H1 (cell line): ENCODE data around the gene SPOP. TPM values are rescaled to one million over a fixed set of nuclear protein-coding genes. Genes with fewer than 3 reads are reported as not detected.

Source experiments
- CTCF ChIA-PET: fragments of 300-600 bp; sonication (Branson Sonifier 250); formaldehyde crosslinking; loops from one replicate; lab custom pipeline; 2021; ENCODE audit not compliant: partially characterized antibody; lab: Charles Lee
- POLR2A ChIA-PET: fragments of 300-600 bp; sonication (Branson Sonifier 250); formaldehyde crosslinking; loops from one replicate; lab custom pipeline; 2021; ENCODE audit warnings: inconsistent platforms; ENCODE audit not compliant: partially characterized antibody; lab: Charles Lee
- DNase-seq, 2 experiments: peaks; one replicate each; pipeline versions ENCODE4 v3.0.0 to v3.0.0-alpha.2; 2010 to 2022; ENCODE audit warnings: low spot score in 2 of 2, low read depth in 1 of 2, mixed read lengths in 1 of 2
- FAIRE-seq: peaks from 2 replicates; lab custom pipeline; 2011; peaks lifted over from hg19 to GRCh38; lab: Jason Lieb, UNC
- H2AFZ ChIP-seq: 2 replicates; pipeline ENCODE4 v1.8.1; 2012; ENCODE audit warnings: low read length, inconsistent platforms
- H2AK5ac ChIP-seq: 2 replicates; pipeline ENCODE4 v1.6.1; 2013; ENCODE audit warnings: low read depth, low read length
- H2BK120ac ChIP-seq: replicated peaks from 2 replicates; pipeline ENCODE3; 2013; ENCODE audit warnings: low read depth, low read length, inconsistent platforms
- H2BK12ac ChIP-seq: 2 replicates; pipeline ENCODE4 v1.6.1; 2013; ENCODE audit warnings: low read depth, low read length
- H2BK15ac ChIP-seq: 2 replicates; pipeline ENCODE4 v1.6.1; 2013; ENCODE audit warnings: low read length
- H2BK20ac ChIP-seq: 2 replicates; pipeline ENCODE4 v1.6.1; 2013; ENCODE audit warnings: low read length
- H2BK5ac ChIP-seq: 2 replicates; pipeline ENCODE4 v1.6.1; 2013; ENCODE audit warnings: low read depth, low read length
- H3K14ac ChIP-seq: 2 replicates; pipeline ENCODE4 v1.6.1; 2013; ENCODE audit warnings: inconsistent platforms; ENCODE audit not compliant: insufficient read length
- H3K18ac ChIP-seq: 2 replicates; pipeline ENCODE4 v1.6.1; 2013; ENCODE audit warnings: low read length; ENCODE audit errors: extremely low read depth
- H3K23ac ChIP-seq: 2 replicates; pipeline ENCODE4 v1.6.1; 2013; ENCODE audit warnings: inconsistent platforms; ENCODE audit not compliant: insufficient read length
- H3K23me2 ChIP-seq: 2 replicates; pipeline ENCODE4 v1.6.1; 2013; ENCODE audit warnings: low read depth, low read length
- H3K27ac ChIP-seq: 2 replicates; pipeline ENCODE4 v1.6.1; 2011; ENCODE audit warnings: low read depth, low read length, inconsistent platforms
- H3K27me3 ChIP-seq, 4 experiments: replicated peaks in 1 of 4; 1 replicate in 1 of 4; 2 replicates in 3 of 4; pipeline versions ENCODE4 v1.6.1 to v1.8.1; 2011 to 2013; ENCODE audit warnings: low read length in 3 of 4, mild to moderate bottlenecking in 3 of 4, inconsistent platforms in 2 of 4, mixed read lengths in 2 of 4, moderate library complexity in 1 of 4; ENCODE audit not compliant: control insufficient read depth in 3 of 4, insufficient read depth in 3 of 4; ENCODE audit errors: extremely low read depth in 1 of 4
- H3K36me3 ChIP-seq, 4 experiments: 2 replicates each; pipeline versions ENCODE4 v1.6.1 to v1.8.1; 2011 to 2013; ENCODE audit warnings: mild to moderate bottlenecking in 4 of 4, low read length in 3 of 4, moderate library complexity in 2 of 4, control low read depth in 1 of 4, inconsistent platforms in 1 of 4; ENCODE audit not compliant: insufficient read depth in 4 of 4, control insufficient read depth in 2 of 4
- H3K4ac ChIP-seq: replicated peaks from 2 replicates; pipeline ENCODE3; 2013; ENCODE audit warnings: low read length, low read depth, mixed read lengths, inconsistent platforms; ENCODE audit not compliant: insufficient read length
- H3K4me1 ChIP-seq, 4 experiments: replicated peaks in 1 of 4; 1 replicate in 1 of 4; 2 replicates in 3 of 4; pipeline versions ENCODE4 v1.6.1 to v1.8.1; 2011 to 2013; ENCODE audit warnings: low read length in 3 of 4, inconsistent platforms in 2 of 4, mixed read lengths in 1 of 4; ENCODE audit not compliant: insufficient read depth in 4 of 4, control insufficient read depth in 3 of 4
- H3K4me2 ChIP-seq, 2 experiments: 2 replicates each; pipeline versions ENCODE4 v1.6.1 to v1.8.1; 2011 to 2013; ENCODE audit warnings: low read depth in 2 of 2, low read length in 2 of 2, control low read depth in 1 of 2, inconsistent platforms in 1 of 2, mild to moderate bottlenecking in 1 of 2; ENCODE audit not compliant: insufficient read depth in 1 of 2
- H3K4me3 ChIP-seq, 4 experiments: fragments of 200-600, 300-600 bp in 1 of 4; sonication (generic), shearing (Covaris generic), sonication (Bioruptor Twin) in 1 of 4; 2 replicates each; pipeline versions ENCODE4 v1.5.1 to v1.8.1; 2011 to 2016; ENCODE audit warnings: low read length in 4 of 4, low read depth in 3 of 4, control low read depth in 2 of 4, inconsistent platforms in 2 of 4, mild to moderate bottlenecking in 2 of 4, mixed read lengths in 1 of 4, moderate library complexity in 1 of 4; ENCODE audit not compliant: insufficient read depth in 2 of 4; ENCODE audit errors: extremely low read depth in 1 of 4
- H3K56ac ChIP-seq: replicated peaks from 2 replicates; pipeline ENCODE3; 2013; ENCODE audit warnings: low read depth, mild to moderate bottlenecking, mixed read lengths, low read length, inconsistent platforms; ENCODE audit not compliant: insufficient read length
- H3K79me1 ChIP-seq: 2 replicates; pipeline ENCODE4 v1.6.1; 2013; ENCODE audit warnings: low read depth, low read length, control low read depth
- H3K79me2 ChIP-seq, 2 experiments: 2 replicates each; pipeline versions ENCODE4 v1.6.1 to v1.8.1; 2012 to 2013; ENCODE audit warnings: low read length in 2 of 2, mild to moderate bottlenecking in 2 of 2, inconsistent platforms in 1 of 2; ENCODE audit not compliant: insufficient read depth in 2 of 2, control insufficient read depth in 1 of 2
- H3K9ac ChIP-seq, 4 experiments: replicated peaks in 1 of 4; 1 replicate in 1 of 4; 2 replicates in 3 of 4; pipeline versions ENCODE4 v1.6.1 to v1.8.1; 2011 to 2013; ENCODE audit warnings: low read depth in 3 of 4, low read length in 3 of 4, control low read depth in 2 of 4, mild to moderate bottlenecking in 2 of 4, moderate library complexity in 2 of 4, inconsistent platforms in 1 of 4; ENCODE audit errors: extremely low read depth in 1 of 4
- H3K9me3 ChIP-seq, 2 experiments: 2 replicates each; pipeline versions ENCODE4 v1.6.1 to v1.8.1; 2012 to 2013; ENCODE audit warnings: mild to moderate bottlenecking in 2 of 2, moderate library complexity in 2 of 2, control low read depth in 1 of 2, inconsistent platforms in 1 of 2, low read depth in 1 of 2, low read length in 1 of 2, mixed read lengths in 1 of 2; ENCODE audit not compliant: insufficient read depth in 2 of 2
- H4K20me1 ChIP-seq, 2 experiments: replicated peaks in 1 of 2; 2 replicates each; pipeline versions ENCODE3 to v1.8.1; 2011 to 2013; ENCODE audit warnings: inconsistent platforms in 2 of 2, low read length in 2 of 2, mild to moderate bottlenecking in 1 of 2; ENCODE audit not compliant: insufficient read depth in 2 of 2, control insufficient read depth in 1 of 2
- H4K5ac ChIP-seq: 2 replicates; pipeline ENCODE4 v1.6.1; 2013; ENCODE audit warnings: low read length, low read depth, mixed read lengths, inconsistent platforms; ENCODE audit not compliant: insufficient read length
- H4K8ac ChIP-seq: 2 replicates; pipeline ENCODE4 v1.8.0; 2013; ENCODE audit warnings: mild to moderate bottlenecking, moderate library complexity, low read length, inconsistent platforms; ENCODE audit not compliant: insufficient read depth; ENCODE audit errors: extremely low read depth
- H4K91ac ChIP-seq: replicated peaks from 2 replicates; pipeline ENCODE3; 2013; ENCODE audit warnings: low read length, mixed read lengths, inconsistent platforms; ENCODE audit not compliant: insufficient read length
- GTF2F1 ChIP-seq: IDR thresholded peaks from 2 replicates; pipeline ENCODE4 v1.6.1; 2012; ENCODE audit warnings: low read depth, low read length, improper control_type of control experiment, borderline replicate concordance
- HDAC6 ChIP-seq: IDR thresholded peaks from one replicate; pipeline ENCODE4 v1.7.1; 2012; ENCODE audit warnings: low read depth, mild to moderate bottlenecking, inconsistent platforms, low read length, moderate library complexity
- MAX ChIP-seq: IDR thresholded peaks from 2 replicates; pipeline ENCODE4 v1.6.1; 2012; ENCODE audit warnings: inconsistent platforms
- POLR2A ChIP-seq, 2 experiments: IDR thresholded peaks; 1 replicate in 1 of 2; 2 replicates in 1 of 2; pipeline ENCODE4 v1.6.1; 2011; ENCODE audit warnings: low read depth in 2 of 2, low read length in 2 of 2, mild to moderate bottlenecking in 2 of 2; ENCODE audit errors: control extremely low read depth in 1 of 2
- POU5F1 ChIP-seq: IDR thresholded peaks from 2 replicates; pipeline ENCODE4 v1.6.1; 2011; ENCODE audit warnings: low read depth, mild to moderate bottlenecking, low read length, moderate library complexity
- RBBP5 ChIP-seq: IDR thresholded peaks from 2 replicates; pipeline ENCODE4 v1.7.1; 2012; ENCODE audit warnings: low read depth, mild to moderate bottlenecking, inconsistent platforms, low read length, moderate library complexity, borderline replicate concordance
- RXRA ChIP-seq: IDR thresholded peaks from 2 replicates; pipeline ENCODE4 v1.6.1; 2011; ENCODE audit warnings: low read depth, mild to moderate bottlenecking, low read length, moderate library complexity; ENCODE audit not compliant: insufficient read depth
- SP4 ChIP-seq: IDR thresholded peaks from 2 replicates; pipeline ENCODE4 v1.6.1; 2012; ENCODE audit warnings: low read length, inconsistent platforms
- WGBS, 2 experiments: shearing (Covaris generic) in 1 of 2; methylation state at CpG; one replicate each; pipeline versions ENCODE4 v1.1.6 to v1.1.7; 2013 to 2015; ENCODE audit warnings: low lambda C conversion rate in 2 of 2, mixed read lengths in 2 of 2, inconsistent platforms in 1 of 2, low coverage in 1 of 2, missing lambda C conversion rate in 1 of 2; ENCODE audit not compliant: insufficient replicate concordance in 2 of 2, insufficient coverage in 1 of 2, insufficient read length in 1 of 2; ENCODE audit errors: extremely low coverage in 1 of 2, missing lambda C conversion rate in 1 of 2; 5-methylcytosine and 5-hydroxymethylcytosine counted together
- long read RNA-seq, 2 experiments: library from RNA in 1 of 2; library from capped mRNA in 1 of 2; stranded (forward); transcript quantifications; one replicate each; pipeline ENCODE4 v2.0.0, GENCODE V29; 2021; ENCODE audit warnings: inconsistent platforms in 1 of 2
- polyA minus RNA-seq, 3 experiments: library from RNA; depleted of rRNA, polyadenylated mRNA; stranded (reverse); fragments of >200 nt; gene quantifications; 1 replicate in 2 of 3; 2 replicates in 1 of 3; pipeline ENCODE4 v1.2.3, GENCODE V29; 2011
- polyA plus RNA-seq, 7 experiments: library from polyadenylated mRNA; depleted of rRNA in 3 of 7; stranded (reverse) in 5 of 7; unstranded in 2 of 7; fragments of >200 nt in 5 of 7; fragments of 200-250 nt in 2 of 7; gene quantifications; 1 replicate in 5 of 7; 2 replicates in 1 of 7; 4 replicates in 1 of 7; pipeline versions ENCODE4 v1.2.1 to v1.2.3, GENCODE V29; 2011 to 2013; ENCODE audit warnings: missing spikeins in 2 of 7, mixed read lengths in 2 of 7
- total RNA-seq: library from RNA; stranded (reverse); fragmentation: NEBNext Ultra II Directional; extraction: Animal tissue kit (Norgen Biotek cat#: 25700); gene quantifications from 2 replicates; pipeline ENCODE4 v1.2.1, GENCODE V29; 2021

The SPOP gene
- total RNA-seq, result 24.8 and 25.6 TPM in 2 replicates
- polyA plus RNA-seq (2011; rRNA removed), result 13.3 and 15.5 TPM in 2 replicates
- 18.6 TPM for polyA plus RNA-seq (2011; cell fraction: cytosol; rRNA removed)
- polyA plus RNA-seq (2011; cell fraction: nucleus; rRNA removed), result 37.2 TPM
- 16.9 to 23.9 TPM (median 20.2 TPM) in 4 replicates for polyA plus RNA-seq (2012, experiment 1 of 2)
- 4.6 TPM for polyA plus RNA-seq (2012, experiment 2 of 2)
- 14.0 TPM for polyA plus RNA-seq (2013, experiment 1 of 2)
- polyA plus RNA-seq (2013, experiment 2 of 2), result 14.3 TPM
- polyA minus RNA-seq (2011; rRNA and poly(A)+ RNA removed), result 41.0 and 49.3 TPM in 2 replicates
- polyA minus RNA-seq (2011; cell fraction: cytosol; rRNA and poly(A)+ RNA removed), result 27.4 TPM
- 43.2 TPM for polyA minus RNA-seq (2011; cell fraction: nucleus; rRNA and poly(A)+ RNA removed)
- long read RNA-seq, experiment 1, partial matches to known transcripts, result 1 of 14 reads
- long read RNA-seq, experiment 1, other reads (novel, unspliced or antisense), result 3 of 14 reads
- long read RNA-seq, experiment 2, transcript SPOP-206 (10 exons, 1,865 nt), result major isoform, 25 of 38 reads
- long read RNA-seq, experiment 2, partial matches to known transcripts, result 3 of 38 reads
- long read RNA-seq, experiment 2, other reads (novel, unspliced or antisense), result 6 of 38 reads

- FAIRE-seq, result no peak
- peak within 1 kb of the TSS; percentile 89 for H3K4ac ChIP-seq
- TF ChIP-seq GTF2F1 (no peak), HDAC6 (no peak), SP4 (no peak), RBBP5 (no peak), MAX (peak; percentile 100), POU5F1 (no peak), POLR2A (IDR thresholded peaks at IDR 0.05; ENCODE audit: control extremely low read depth in 1 of 2, low read depth in 2 of 2, low read length in 2 of 2) (0 out of 3 replicates have a peak, but pooled peaks of 1 of the 2 experiments have one; percentile 37), RXRA (no peak)
These were observed at the start of gene SPOP for GRCh38 chr17:49677933-49678847. Gene SPOP (minus strand): TSS chr17:49678097. CDS start chr17:49622810, 55,287 bp downstream.

More at GRCh38 chr17:49677933-49678847, at the start of gene SPOP:
- Histone ChIP-seq H4K20me1 (no peaks in the 10 kb centered on the region), H3K9ac (peak within 1 kb of the TSS; percentile 70 to 75 (median 74)), H3K4me1 (no peaks in the 10 kb centered on the region; a peak in 1 of 7 replicates), H3K14ac (no peak within 1 kb of the TSS), H3K79me2 (peaks cover 6 to 38% of the 10 kb centered on the region in 2 experiments), H2BK120ac (no peak within 1 kb of the TSS), H4K8ac (peak within 1 kb of the TSS; percentile 77), H3K18ac (peak within 1 kb of the TSS; percentile 88), H3K27ac (peak within 1 kb of the TSS; percentile 69), H3K79me1 (peaks cover 4% of the 10 kb centered on the region), H4K91ac (no peak within 1 kb of the TSS), H4K5ac (peak within 1 kb of the TSS; percentile 46), H2BK12ac (peak within 1 kb of the TSS; percentile 50; the same call in 1 of the 2 replicates), H3K36me3 (no peaks in the 10 kb centered on the region; a peak in 1 of 8 replicates), H2BK15ac (no peak within 1 kb of the TSS), H3K56ac (peak within 1 kb of the TSS; percentile 77), H3K4me3 (peak within 1 kb of the TSS; percentile 63 to 78 (median 68)), H3K9me3 (no peaks in the 10 kb centered on the region; a peak in 2 of 4 replicates), H3K27me3 (peaks cover 0 to 2% (median 0%) of the 10 kb centered on the region in 4 experiments; a peak in 2 of 7 replicates), H2AK5ac (no peak within 1 kb of the TSS), H3K23ac (no peak within 1 kb of the TSS), H3K23me2 (peaks cover 5% of the 10 kb centered on the region; the same call in 1 of the 2 replicates), H2BK5ac (peak within 1 kb of the TSS; percentile 83; the same call in 1 of the 2 replicates), H2BK20ac (no peak within 1 kb of the TSS), H3K4me2 (peak within 1 kb of the TSS; percentile 76 to 90), H2AFZ (0 out of 2 replicates have a peak within 1 kb of the TSS, but pooled peaks have one; percentile 38)
- POLR2A ChIA-PET, result interaction anchor here (0.6 to 1.2 kb wide), 7 partner anchors 13 to 107 kb away, joined by 3 to 4 read pairs (median 4); partner anchors contain the start of gene FAM117A
- DNase-seq, result peak; percentile 99 to 100
- WGBS, 2 experiments, result 29% methylated on average over 33 of the region's 53 CpGs; no CpG with 5 or more reads in 1 of the 2 experiments
- CTCF ChIA-PET, result interaction anchor here (1.6 kb wide), 2 partner anchors 23 to 26 kb away, joined by 5 to 8 read pairs; no protein-coding TSS in a partner anchor
